Mesendoderm (in vitro differentiated cells): ENCODE data around the gene POGK.

ENCODE experiments used
- DNase-seq: peaks from one replicate; pipeline ENCODE4 v3.0.0; 2013
- H2AK5ac ChIP-seq: 2 replicates; pipeline ENCODE4 v1.6.1; 2013; ENCODE audit warnings: low read length, inconsistent platforms
- H2BK120ac ChIP-seq: 2 replicates; pipeline ENCODE4 v1.6.1; 2013; ENCODE audit warnings: low read depth, mild to moderate bottlenecking, low read length, moderate library complexity, mixed read lengths
- H2BK15ac ChIP-seq: replicated peaks from 2 replicates; pipeline ENCODE4 v1.6.1; 2013; ENCODE audit warnings: low read depth, mild to moderate bottlenecking, moderate library complexity
- H2BK5ac ChIP-seq: 2 replicates; pipeline ENCODE4 v1.6.1; 2013; ENCODE audit warnings: low read length, inconsistent platforms
- H3K18ac ChIP-seq: 2 replicates; pipeline ENCODE4 v1.6.1; 2013; ENCODE audit warnings: mild to moderate bottlenecking, low read length, mixed read lengths
- H3K23ac ChIP-seq: one replicate; pipeline ENCODE4 v1.6.1; 2013; ENCODE audit warnings: low read length
- H3K27ac ChIP-seq: 2 replicates; pipeline ENCODE4 v1.5.1; 2013; ENCODE audit warnings: low read depth, mild to moderate bottlenecking, inconsistent platforms, low read length, moderate library complexity
- H3K27me3 ChIP-seq: 2 replicates; pipeline ENCODE4 v1.6.1; 2013; ENCODE audit warnings: low read length, control low read depth, mild to moderate bottlenecking, inconsistent platforms; ENCODE audit not compliant: insufficient read depth, poor library complexity
- H3K36me3 ChIP-seq: 2 replicates; pipeline ENCODE4 v1.6.1; 2013; ENCODE audit warnings: low read length, inconsistent platforms; ENCODE audit not compliant: control insufficient read depth, insufficient read depth
- H3K4ac ChIP-seq: one replicate; pipeline ENCODE4 v1.6.1; 2013; ENCODE audit warnings: low read depth, mild to moderate bottlenecking, low read length, moderate library complexity
- H3K4me1 ChIP-seq: 2 replicates; pipeline ENCODE4 v1.6.1; 2013; ENCODE audit warnings: low read depth, low read length, inconsistent platforms; ENCODE audit not compliant: control insufficient read depth
- H3K4me2 ChIP-seq: 2 replicates; pipeline ENCODE4 v1.6.1; 2013; ENCODE audit warnings: low read length
- H3K4me3 ChIP-seq: 2 replicates; pipeline ENCODE4 v1.5.1; 2013; ENCODE audit warnings: mild to moderate bottlenecking, low read length
- H3K56ac ChIP-seq: one replicate; pipeline ENCODE4 v1.6.1; 2013; ENCODE audit warnings: low read length
- H3K79me1 ChIP-seq: 2 replicates; pipeline ENCODE4 v1.6.1; 2013; ENCODE audit warnings: low read length, inconsistent platforms
- H3K79me2 ChIP-seq: 2 replicates; pipeline ENCODE4 v1.6.1; 2013; ENCODE audit warnings: mild to moderate bottlenecking, low read length; ENCODE audit not compliant: control insufficient read depth, insufficient read depth
- H3K9ac ChIP-seq: 2 replicates; pipeline ENCODE4 v1.6.1; 2013; ENCODE audit warnings: low read length, inconsistent platforms
- H4K5ac ChIP-seq: one replicate; pipeline ENCODE4 v1.6.1; 2013; ENCODE audit warnings: low read length
- H4K8ac ChIP-seq: one replicate; pipeline ENCODE4 v1.6.1; 2013; ENCODE audit warnings: low read depth, mild to moderate bottlenecking, control low read depth, low read length, moderate library complexity
- WGBS: extraction: QIAGEN DNeasy Blood & Tissue Kit; methylation state at CpG from one replicate; pipeline ENCODE4 v1.1.7; 2013; ENCODE audit warnings: low lambda C conversion rate, missing lambda C conversion rate; ENCODE audit not compliant: insufficient coverage; ENCODE audit errors: extremely low coverage; 5-methylcytosine and 5-hydroxymethylcytosine counted together

Gene POGK

DNA sequence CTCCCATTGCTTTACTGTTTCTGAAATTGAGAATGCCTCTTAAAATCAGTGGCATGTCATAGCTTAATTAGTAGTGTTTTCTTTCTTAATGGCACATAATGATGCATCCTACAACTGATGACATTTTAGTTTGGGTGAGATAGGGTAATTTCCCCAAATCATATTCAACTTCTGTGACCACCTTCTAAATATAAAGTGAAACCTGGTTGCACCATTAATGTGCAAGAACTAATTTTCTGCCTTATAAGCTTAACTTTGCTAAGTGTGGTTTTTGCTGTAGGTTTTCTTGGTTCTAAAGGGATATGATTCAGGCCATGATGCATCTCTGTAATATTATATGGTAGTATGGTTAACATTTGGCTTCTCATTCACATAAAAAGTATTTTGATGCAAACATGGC, 8.9 kb downstream of the POGK start:
- Histone ChIP-seq H3K4me2 (no peak overlapping the region), H4K8ac (no peak overlapping the region), H3K36me3 (peaks cover 38% of the 10 kb centered on the region), H3K23ac (no peak overlapping the region), H2BK15ac (no peak overlapping the region), H2AK5ac (no peak overlapping the region), H4K5ac (no peak overlapping the region), H3K4ac (no peak overlapping the region), H3K18ac (no peak overlapping the region), H3K27ac (no peak overlapping the region), H2BK5ac (no peak overlapping the region), H3K79me2 (peaks cover 39% of the 10 kb centered on the region), H3K27me3 (no peaks in the 10 kb centered on the region), H3K4me3 (no peak overlapping the region), H3K56ac (no peak overlapping the region), H3K9ac (no peak overlapping the region), H3K79me1 (peaks cover 38% of the 10 kb centered on the region), H2BK120ac (no peak overlapping the region), H3K4me1 (no peaks in the 10 kb centered on the region)
- no peak for DNase-seq

DNA sequence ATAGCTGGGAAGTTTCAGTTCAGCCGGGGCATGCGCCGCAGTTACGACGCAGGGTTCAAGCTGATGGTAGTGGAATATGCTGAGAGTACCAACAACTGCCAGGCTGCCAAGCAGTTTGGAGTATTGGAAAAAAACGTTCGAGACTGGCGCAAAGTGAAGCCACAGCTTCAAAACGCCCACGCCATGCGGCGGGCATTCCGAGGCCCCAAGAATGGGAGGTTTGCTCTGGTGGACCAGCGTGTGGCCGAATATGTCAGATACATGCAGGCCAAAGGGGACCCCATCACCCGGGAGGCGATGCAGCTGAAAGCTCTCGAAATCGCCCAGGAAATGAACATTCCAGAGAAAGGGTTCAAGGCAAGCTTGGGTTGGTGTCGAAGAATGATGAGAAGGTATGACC, 9.9 kb downstream of the POGK start:
- Histone ChIP-seq H3K79me2 (peaks cover 32% of the 10 kb centered on the region), H3K56ac (no peak overlapping the region), H3K79me1 (peaks cover 34% of the 10 kb centered on the region), H3K36me3 (peaks cover 38% of the 10 kb centered on the region), H2BK5ac (no peak overlapping the region), H3K27me3 (no peaks in the 10 kb centered on the region), H3K4me1 (no peaks in the 10 kb centered on the region), H3K9ac (no peak overlapping the region), H2AK5ac (no peak overlapping the region), H3K4ac (no peak overlapping the region), H3K27ac (no peak overlapping the region), H2BK120ac (no peak overlapping the region), H4K8ac (no peak overlapping the region), H3K23ac (no peak overlapping the region), H2BK15ac (no peak overlapping the region), H3K4me3 (no peak overlapping the region), H3K18ac (no peak overlapping the region), H4K5ac (no peak overlapping the region), H3K4me2 (no peak overlapping the region)
- WGBS, result no CpG with 5 or more reads among the region's 20 CpGs
- no peak for DNase-seq

DNA sequence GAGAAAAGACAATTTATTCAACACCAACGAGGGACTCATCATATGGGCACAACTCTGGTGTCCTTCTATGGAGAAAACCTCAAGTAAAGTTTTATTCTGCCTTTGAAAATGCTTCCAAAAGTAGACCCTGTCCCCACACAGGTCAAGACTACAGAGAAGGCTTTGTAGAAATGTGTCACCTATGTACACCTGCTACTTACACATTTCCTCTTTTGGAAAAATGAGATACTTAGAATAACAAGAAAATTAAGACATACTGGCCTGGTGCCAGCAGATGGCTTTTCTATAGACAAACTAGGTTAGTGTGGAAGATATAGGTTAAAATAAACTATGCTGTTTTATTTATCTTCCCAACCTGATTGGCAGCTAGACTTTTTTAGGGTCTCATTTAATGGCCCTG, 13.6 kb downstream of the POGK start:
- Histone ChIP-seq H3K4ac (no peak overlapping the region), H2BK5ac (no peak overlapping the region), H3K4me2 (no peak overlapping the region), H3K27ac (no peak overlapping the region), H3K18ac (no peak overlapping the region), H3K36me3 (peaks cover 22% of the 10 kb centered on the region), H3K9ac (no peak overlapping the region), H2BK120ac (no peak overlapping the region), H4K5ac (no peak overlapping the region), H3K23ac (no peak overlapping the region), H3K4me1 (no peaks in the 10 kb centered on the region), H3K79me2 (peaks cover 13% of the 10 kb centered on the region), H2BK15ac (no peak overlapping the region), H2AK5ac (no peak overlapping the region), H3K4me3 (no peak overlapping the region), H4K8ac (no peak overlapping the region), H3K79me1 (peaks cover 16% of the 10 kb centered on the region), H3K27me3 (no peaks in the 10 kb centered on the region), H3K56ac (no peak overlapping the region)
- DNase-seq, result no peak
- WGBS, result no CpG with 5 or more reads among the region's 1 CpG

DNA sequence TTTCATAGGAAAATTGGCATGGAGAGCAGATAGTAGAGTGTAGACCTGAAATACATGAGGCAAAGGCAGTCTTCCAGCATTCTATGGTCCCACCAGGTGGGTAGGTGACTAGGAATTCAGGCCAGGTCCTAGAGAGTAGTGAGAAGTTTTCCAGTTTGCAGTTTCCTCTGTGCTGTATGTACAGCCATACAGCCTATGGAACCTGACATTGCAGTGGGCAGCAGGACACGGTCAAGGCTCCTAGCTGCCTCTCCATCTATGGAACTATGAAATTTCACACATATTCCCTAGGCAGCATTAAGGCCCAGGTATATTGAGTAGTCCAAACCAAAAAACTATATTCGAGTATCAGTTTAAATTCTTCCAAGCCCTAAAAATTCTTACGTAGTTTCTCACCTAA, 16.3 kb downstream of the POGK start:
- no peak overlapping the region for H2BK120ac ChIP-seq
- H3K27ac ChIP-seq, result no peak overlapping the region
- no peak overlapping the region for H2AK5ac ChIP-seq
- no CpG with 5 or more reads among the region's 3 CpGs for WGBS
- H3K36me3 ChIP-seq, result peaks cover 7% of the 10 kb centered on the region
- no peak overlapping the region for H2BK15ac ChIP-seq
- no peaks in the 10 kb centered on the region for H3K27me3 ChIP-seq
- H3K79me1 ChIP-seq, result peaks cover 7% of the 10 kb centered on the region
- H3K4me3 ChIP-seq, result no peak overlapping the region
- H3K9ac ChIP-seq, result no peak overlapping the region
- peaks cover 3% of the 10 kb centered on the region for H3K79me2 ChIP-seq
- no peak overlapping the region for H4K5ac ChIP-seq
- H3K18ac ChIP-seq, result no peak overlapping the region
- no peak overlapping the region for H3K56ac ChIP-seq
- DNase-seq, result no peak
- no peak overlapping the region for H3K4ac ChIP-seq
- peaks cover 4% of the 10 kb centered on the region for H3K4me1 ChIP-seq
- H3K4me2 ChIP-seq, result no peak overlapping the region
- no peak overlapping the region for H3K23ac ChIP-seq
- H2BK5ac ChIP-seq, result no peak overlapping the region
- no peak overlapping the region for H4K8ac ChIP-seq

DNA sequence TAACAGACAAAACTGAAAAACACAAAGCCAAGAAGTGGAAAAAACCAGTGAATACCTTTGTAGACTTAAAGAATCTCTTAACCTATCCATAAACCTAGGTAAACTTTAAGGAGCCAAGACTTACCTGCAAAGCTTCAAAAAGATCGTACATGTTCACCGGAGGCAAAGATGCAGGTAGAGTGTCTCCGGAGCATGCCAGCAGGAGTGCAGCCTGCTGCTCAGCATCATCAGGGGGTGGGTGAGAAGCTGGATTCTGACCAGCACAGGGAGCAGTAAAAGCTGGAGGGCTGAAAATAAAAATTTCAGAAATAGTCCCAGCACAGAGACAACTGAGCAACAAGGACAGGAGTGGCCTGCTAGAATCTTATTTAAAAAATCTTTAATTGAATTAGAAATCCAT, 18.7 kb downstream of the POGK start:
- no peak overlapping the region for H3K4me3 ChIP-seq
- H4K8ac ChIP-seq, result no peak overlapping the region
- no peak overlapping the region for H2BK120ac ChIP-seq
- no peak overlapping the region for H3K4ac ChIP-seq
- H3K9ac ChIP-seq, result no peak overlapping the region
- H3K36me3 ChIP-seq, result peaks cover 2% of the 10 kb centered on the region
- H3K4me2 ChIP-seq, result no peak overlapping the region
- no peak overlapping the region for H3K56ac ChIP-seq
- no peak overlapping the region for H4K5ac ChIP-seq
- no peaks in the 10 kb centered on the region for H3K27me3 ChIP-seq
- H3K79me2 ChIP-seq, result no peaks in the 10 kb centered on the region
- H3K27ac ChIP-seq, result no peak overlapping the region
- no peak overlapping the region for H2AK5ac ChIP-seq
- DNase-seq, result no peak
- H3K4me1 ChIP-seq, result peaks cover 4% of the 10 kb centered on the region
- H3K23ac ChIP-seq, result no peak overlapping the region
- peaks cover 3% of the 10 kb centered on the region for H3K79me1 ChIP-seq
- no peak overlapping the region for H2BK5ac ChIP-seq
- no peak overlapping the region for H3K18ac ChIP-seq
- WGBS, result no CpG with 5 or more reads among the region's 3 CpGs
- no peak overlapping the region for H2BK15ac ChIP-seq

DNA sequence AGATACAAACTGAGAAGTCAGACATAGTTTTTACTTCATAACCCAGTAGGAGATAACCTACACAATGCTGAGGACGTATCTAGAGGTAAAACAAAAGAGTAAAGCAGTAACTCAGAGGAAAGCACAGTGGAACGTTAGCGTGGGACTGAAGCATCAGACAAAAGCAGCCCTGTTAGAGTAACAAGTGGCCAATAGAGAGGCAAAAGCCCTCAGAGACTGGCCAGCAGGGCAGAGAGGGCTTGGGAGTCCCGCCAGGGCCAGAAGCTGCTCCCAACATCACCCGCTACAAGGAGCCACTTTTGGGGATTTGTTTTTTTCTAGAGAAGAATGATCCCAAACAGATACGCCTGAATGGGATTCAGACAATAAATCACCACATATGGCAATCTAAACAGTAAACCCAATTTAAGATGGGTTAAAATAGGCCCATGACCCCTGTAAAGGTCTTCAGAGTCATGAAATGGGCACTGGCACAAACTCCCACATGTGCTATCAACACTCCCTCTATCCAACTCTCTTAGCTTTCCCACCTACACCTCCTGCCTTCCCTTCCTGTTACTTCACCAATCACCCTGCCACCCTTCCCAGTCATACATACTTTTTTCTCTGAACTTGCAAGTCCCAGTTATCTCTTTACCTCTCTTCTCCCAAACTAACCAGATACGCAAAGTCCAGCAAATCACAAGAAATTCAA, 19.6 kb downstream of the POGK start:
- WGBS, result no CpG with 5 or more reads among the region's 7 CpGs
- Histone ChIP-seq H3K27ac (no peak overlapping the region), H3K9ac (no peak overlapping the region), H3K4me3 (no peak overlapping the region), H3K27me3 (no peaks in the 10 kb centered on the region), H3K36me3 (no peaks in the 10 kb centered on the region), H3K18ac (no peak overlapping the region), H4K8ac (no peak overlapping the region), H3K79me2 (no peaks in the 10 kb centered on the region), H3K4ac (no peak overlapping the region), H3K4me1 (peaks cover 4% of the 10 kb centered on the region), H3K23ac (no peak overlapping the region), H2BK15ac (no peak overlapping the region), H4K5ac (no peak overlapping the region), H3K4me2 (no peak overlapping the region), H3K79me1 (peaks cover 3% of the 10 kb centered on the region), H2BK5ac (no peak overlapping the region), H2BK120ac (no peak overlapping the region), H2AK5ac (no peak overlapping the region), H3K56ac (no peak overlapping the region)
- no peak for DNase-seq
